Kidney (tissue), 14 donors: ENCODE data around the gene SP100. TPM values are rescaled to one million over a fixed set of nuclear protein-coding genes. Genes with fewer than 3 reads are reported as not detected.

Experiments used
- DNase-seq, 5 donors: peaks; one replicate each; pipeline ENCODE4 v3.0.0-alpha.2; 2013 to 2020
- FAIRE-seq: peaks from 2 replicates; lab custom pipeline; 2012; peaks lifted over from hg19 to GRCh38; lab: Jason Lieb, UNC
- H3K27ac ChIP-seq, 2 donors: one replicate each; pipeline ENCODE4 v1.7.0; 2013; ENCODE audit warnings: low read depth in 2 of 2, low read length in 2 of 2, inconsistent platforms in 1 of 2
- H3K27me3 ChIP-seq: one replicate; pipeline ENCODE4 v1.7.1; 2013; ENCODE audit warnings: low read length, inconsistent platforms; ENCODE audit not compliant: control insufficient read depth, insufficient read depth
- H3K36me3 ChIP-seq, 3 donors: one replicate each; pipeline versions ENCODE4 v1.7.0 to v1.7.1; 2013; ENCODE audit warnings: low read length in 3 of 3, control low read depth in 1 of 3, inconsistent platforms in 1 of 3; ENCODE audit not compliant: insufficient read depth in 3 of 3, control insufficient read depth in 2 of 3
- H3K4me1 ChIP-seq, 3 donors: one replicate each; pipeline versions ENCODE4 v1.7.0 to v1.7.1; 2013; ENCODE audit warnings: low read length in 3 of 3, inconsistent platforms in 1 of 3, low read depth in 1 of 3; ENCODE audit not compliant: control insufficient read depth in 2 of 3, insufficient read depth in 2 of 3
- H3K4me3 ChIP-seq, 3 donors: one replicate each; pipeline versions ENCODE4 v1.7.0 to v1.8.1; 2013; ENCODE audit warnings: low read length in 3 of 3, control low read depth in 1 of 3, inconsistent platforms in 1 of 3
- H3K9ac ChIP-seq, 3 donors: one replicate each; pipeline versions ENCODE4 v1.7.0 to v1.7.1; 2013; ENCODE audit warnings: low read length in 3 of 3, control low read depth in 1 of 3, inconsistent platforms in 1 of 3
- H3K9me3 ChIP-seq, 3 donors: one replicate each; pipeline versions ENCODE4 v1.7.0 to v1.7.1; 2013; ENCODE audit warnings: low read length in 3 of 3, control low read depth in 1 of 3, inconsistent platforms in 1 of 3; ENCODE audit not compliant: control insufficient read depth in 2 of 3, insufficient read depth in 1 of 3
- intact Hi-C: fragments of 100-400 bp; cut with DNase I; formaldehyde crosslinking; loops from one replicate; pipeline ENCODE4 v1.11.1; 2022
- polyA plus RNA-seq: library from polyadenylated mRNA; stranded (reverse); fragments of 350-450 nt; fragmentation: Illumina TruSeq; extraction: RNeasy Lipid Tissue Mini Kit (QIAGEN cat#74804); gene quantifications from one replicate; pipeline ENCODE4 v1.2.3, GENCODE V29; 2014; ENCODE audit warnings: low read depth, low replicate concordance; ENCODE audit not compliant: insufficient read depth
- total RNA-seq: library from RNA; stranded (reverse); fragmentation: NEBNext Ultra II Directional; extraction: Animal tissue kit (Norgen Biotek cat#: 25700); gene quantifications from one replicate; pipeline ENCODE4 v1.2.1, GENCODE V29; 2021
- TF ChIP-seq, protein P1 (sequence below): IDR thresholded peaks from 3 replicates; pipeline ENCODE4 v1.5.1; 2012; ENCODE audit warnings: mild to moderate bottlenecking, moderate library complexity, borderline replicate concordance; ENCODE audit not compliant: insufficient read depth; ENCODE audit errors: extremely low read depth
- donor health status: control.
- donor health status: control.
- donor health status: control.
- donor health status: control.
- donor health status: control.
- donor health status: DM: yes; HTN: yes; CAD: no.
- donor health status: Normal renal cell carcinoma (clear cell type).

Gene SP100
- total and polyA plus RNA-seq, 2 donors from 2014 or later, result 35.7 to 118 TPM

DNA sequence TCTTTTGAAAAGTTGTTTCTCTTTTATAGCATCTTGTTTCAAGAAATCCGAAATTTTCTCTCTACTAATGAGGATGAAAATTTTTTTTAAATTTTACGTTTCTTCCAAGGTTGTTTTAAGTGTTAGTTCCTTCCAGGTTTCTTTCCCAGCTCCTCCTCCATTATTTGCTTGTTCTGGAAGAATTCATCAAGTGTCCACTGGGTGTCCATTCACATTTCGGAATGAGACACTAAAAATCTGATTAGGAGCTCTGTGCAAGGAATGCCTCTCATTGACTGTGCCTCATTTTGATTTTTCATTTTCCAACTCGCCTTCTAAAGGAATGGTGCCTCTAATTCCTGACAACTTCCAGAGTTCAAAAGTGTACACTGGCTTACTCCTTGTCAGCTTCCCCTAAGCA lies 6.1 kb downstream of the SP100 start:
- H3K9me3 ChIP-seq, result no peaks in the 10 kb centered on the region
- H3K36me3 ChIP-seq, result no peaks in the 10 kb centered on the region
- DNase-seq, result no peak
- H3K9ac ChIP-seq, result no peak overlapping the region
- H3K27me3 ChIP-seq, result no peaks in the 10 kb centered on the region
- H3K27ac ChIP-seq, result no peak overlapping the region
- TF ChIP-seq, protein P1, sequence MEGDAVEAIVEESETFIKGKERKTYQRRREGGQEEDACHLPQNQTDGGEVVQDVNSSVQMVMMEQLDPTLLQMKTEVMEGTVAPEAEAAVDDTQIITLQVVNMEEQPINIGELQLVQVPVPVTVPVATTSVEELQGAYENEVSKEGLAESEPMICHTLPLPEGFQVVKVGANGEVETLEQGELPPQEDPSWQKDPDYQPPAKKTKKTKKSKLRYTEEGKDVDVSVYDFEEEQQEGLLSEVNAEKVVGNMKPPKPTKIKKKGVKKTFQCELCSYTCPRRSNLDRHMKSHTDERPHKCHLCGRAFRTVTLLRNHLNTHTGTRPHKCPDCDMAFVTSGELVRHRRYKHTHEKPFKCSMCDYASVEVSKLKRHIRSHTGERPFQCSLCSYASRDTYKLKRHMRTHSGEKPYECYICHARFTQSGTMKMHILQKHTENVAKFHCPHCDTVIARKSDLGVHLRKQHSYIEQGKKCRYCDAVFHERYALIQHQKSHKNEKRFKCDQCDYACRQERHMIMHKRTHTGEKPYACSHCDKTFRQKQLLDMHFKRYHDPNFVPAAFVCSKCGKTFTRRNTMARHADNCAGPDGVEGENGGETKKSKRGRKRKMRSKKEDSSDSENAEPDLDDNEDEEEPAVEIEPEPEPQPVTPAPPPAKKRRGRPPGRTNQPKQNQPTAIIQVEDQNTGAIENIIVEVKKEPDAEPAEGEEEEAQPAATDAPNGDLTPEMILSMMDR, result no peak
- no peak overlapping the region for H3K4me3 ChIP-seq
- H3K4me1 ChIP-seq, result peaks cover 0 to 26% (median 14%) of the 10 kb centered on the region in 3 donors
- FAIRE-seq, result no peak
- intact Hi-C loops, result no loop called here

DNA sequence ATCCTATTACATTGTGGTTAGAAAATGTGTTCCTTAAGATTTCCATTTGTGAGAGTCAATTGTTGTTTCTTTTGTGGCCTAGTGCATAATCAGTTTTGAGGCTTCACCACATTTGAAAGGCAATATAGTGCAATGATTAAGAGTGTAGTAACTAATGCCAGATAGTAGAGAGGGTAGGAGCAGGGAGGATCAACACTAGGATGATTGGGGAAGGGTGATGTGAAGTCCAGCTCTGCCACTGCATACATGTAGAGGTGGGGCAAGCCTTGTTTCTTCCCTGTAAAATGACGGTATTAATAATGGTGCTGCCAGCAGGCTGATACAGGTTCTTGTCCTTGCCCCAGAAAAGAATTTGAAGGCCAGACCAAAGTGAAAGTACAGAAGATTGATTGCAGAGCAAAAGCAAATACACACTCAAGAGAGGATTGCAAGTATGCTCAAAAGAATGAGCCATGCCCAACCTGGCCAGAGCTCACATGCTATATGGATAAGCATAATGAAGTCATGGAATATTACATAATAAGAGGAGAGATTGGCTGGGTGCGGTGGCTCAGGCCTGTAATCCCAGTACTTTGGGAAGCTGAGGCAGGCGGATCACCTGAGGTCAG lies 8.0 kb downstream of the SP100 start:
- no peaks in the 10 kb centered on the region for H3K9me3 ChIP-seq
- no peak overlapping the region for H3K9ac ChIP-seq
- H3K36me3 ChIP-seq, result no peaks in the 10 kb centered on the region
- H3K4me3 ChIP-seq, result peak overlapping the region in 1 of 3 donors; percentile 4
- no peaks in the 10 kb centered on the region for H3K27me3 ChIP-seq
- peaks cover 0 to 15% (median 12%) of the 10 kb centered on the region in 3 donors for H3K4me1 ChIP-seq
- intact Hi-C loops, result no loop called here
- H3K27ac ChIP-seq, result no peak overlapping the region
- DNase-seq (no peak), FAIRE-seq (no peak)
- TF ChIP-seq, protein P1, result no peak

DNA sequence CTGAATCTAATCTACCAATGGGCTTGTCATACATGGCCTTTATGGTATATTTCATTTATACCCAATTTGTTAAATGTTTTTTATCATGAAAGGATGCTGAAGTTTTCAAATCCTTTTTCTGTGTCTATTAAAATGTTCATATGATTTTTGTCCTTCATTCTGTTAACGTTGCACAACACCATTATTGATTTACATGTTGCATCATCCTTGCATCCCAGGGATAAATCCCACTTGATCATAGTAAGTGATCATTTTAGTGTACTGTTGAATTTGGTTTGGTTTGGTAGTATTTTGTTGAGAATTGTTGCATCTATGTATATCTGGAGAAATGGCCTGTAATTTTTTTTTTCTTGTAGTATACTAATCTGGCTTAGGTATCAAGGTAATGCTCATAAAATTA lies 9.4 kb downstream of the SP100 start:
- Histone ChIP-seq H3K9ac (no peak overlapping the region), H3K36me3 (no peaks in the 10 kb centered on the region), H3K27me3 (no peaks in the 10 kb centered on the region), H3K4me1 (peaks cover 0 to 11% (median 9%) of the 10 kb centered on the region in 3 donors), H3K4me3 (no peak overlapping the region), H3K27ac (no peak overlapping the region), H3K9me3 (no peaks in the 10 kb centered on the region)
- TF ChIP-seq, protein P1, result no peak
- DNase-seq (no peak), FAIRE-seq (no peak)
- intact Hi-C loops, result no loop called here
